Right cardiac atrium (tissue), 5 donors: Measurements from ENCODE around the gene RABGAP1L. TPM values are rescaled to one million over a fixed set of nuclear protein-coding genes. Genes with fewer than 3 reads are reported as not detected.
"Not testable (repeated sequence)": the region's sequence is repeated elsewhere in the genome, so short reads cannot be mapped to it uniquely, and the experiment has no call there.

Experiments used
- ATAC-seq, 2 donors: fragments of 200-7000 bp; cut with Tn5 transposase; one replicate each; pipeline versions ENCODE4 v1.8.0 to v1.9.1; 2020; ENCODE audit warnings: moderate library complexity in 2 of 2, mild to moderate bottlenecking in 1 of 2
- DNase-seq, 3 donors: peaks; one replicate each; pipeline ENCODE4 v3.0.0-alpha.2; 2020
- H3K27ac ChIP-seq: one replicate; pipeline ENCODE4 v1.5.1; 2013; ENCODE audit warnings: mild to moderate bottlenecking, low read length, control low read depth, moderate library complexity
- H3K27me3 ChIP-seq: one replicate; pipeline ENCODE4 v1.6.1; 2013; ENCODE audit not compliant: control insufficient read depth, insufficient read depth
- H3K4me1 ChIP-seq: one replicate; pipeline ENCODE4 v1.6.1; 2013; ENCODE audit warnings: low read length; ENCODE audit not compliant: control insufficient read depth, insufficient read depth
- H3K4me3 ChIP-seq: one replicate; pipeline ENCODE4 v1.5.1; 2013; ENCODE audit warnings: low read length, control low read depth
- H3K9me3 ChIP-seq: one replicate; pipeline ENCODE4 v1.6.1; 2013; ENCODE audit warnings: low read length; ENCODE audit not compliant: control insufficient read depth
- WGBS: extraction: QIAGEN DNeasy Blood & Tissue Kit; methylation state at CpG from one replicate; pipeline ENCODE4 v1.1.7; 2013; 5-methylcytosine and 5-hydroxymethylcytosine counted together
- intact Hi-C, 4 donors: fragments of 100-400 bp; cut with DNase I; formaldehyde crosslinking; loops; one replicate each; pipeline versions ENCODE4 v1.11.0 to v1.14.0; 2022 to 2023
- polyA plus RNA-seq: library from polyadenylated mRNA; stranded (reverse); fragments of 200-250 nt; gene quantifications from one replicate; pipeline ENCODE4 v1.2.3, GENCODE V29; 2013
- total RNA-seq, 4 donors: library from RNA; stranded (reverse); fragmentation: NEBNext Ultra II Directional; extraction: Animal tissue kit (Norgen Biotek cat#: 25700); gene quantifications; one replicate each; pipeline ENCODE4 v1.2.1, GENCODE V29; 2021
- donor health status: healthy with polysubstance abuse.
- donor health status: DM: no; HTN: yes; CAD: no.
- donor health status: DM: no; HTN: no; CAD: no.
- donor health status: DM: no; HTN: yes; CAD: no; lungs with severe emphysema.
- donor health status: DM: yes; HTN: yes; CAD: no.

The RABGAP1L gene
- total and polyA plus RNA-seq, 5 donors: 174 to 367 (median 186) TPM

- Histone ChIP-seq H3K27ac (no peak overlapping the region), H3K4me1 (no peaks in the 10 kb centered on the region), H3K9me3 (no peaks in the 10 kb centered on the region), H3K27me3 (no peaks in the 10 kb centered on the region), H3K4me3 (no peak overlapping the region)
- 91% methylated on average over 1 of the region's 1 CpG for WGBS
- no peak for DNase-seq
- intact Hi-C loops: no loop called here
- ATAC-seq: no peak
Measured at GRCh38 chr1:174640783-174641182, 481.5 kb downstream of the RABGAP1L start.

GRCh38 chr1:174642393-174642792 is 483.1 kb downstream of the RABGAP1L start:
- no peaks in the 10 kb centered on the region for H3K9me3 ChIP-seq
- H3K27ac ChIP-seq: no peak overlapping the region
- ATAC-seq: no peak
- no peak for DNase-seq
- H3K4me3 ChIP-seq: no peak overlapping the region
- intact Hi-C loops: no loop called here
- H3K27me3 ChIP-seq: no peaks in the 10 kb centered on the region
- H3K4me1 ChIP-seq: no peaks in the 10 kb centered on the region

GRCh38 chr1:174643206-174643605 is 483.9 kb downstream of the RABGAP1L start:
- no peak overlapping the region for H3K27ac ChIP-seq
- no peak for DNase-seq
- intact Hi-C loops: no loop called here
- no peak overlapping the region for H3K4me3 ChIP-seq
- H3K27me3 ChIP-seq: no peaks in the 10 kb centered on the region
- no peak for ATAC-seq
- no peaks in the 10 kb centered on the region for H3K9me3 ChIP-seq
- no peaks in the 10 kb centered on the region for H3K4me1 ChIP-seq
- WGBS: 100% methylated on average over 1 of the region's 1 CpG

GRCh38 chr1:174649572-174649971 is 490.3 kb downstream of the RABGAP1L start:
- H3K27ac ChIP-seq, H3K27me3 ChIP-seq, H3K9me3 ChIP-seq, H3K4me3 ChIP-seq, ATAC-seq, H3K4me1 ChIP-seq, intact Hi-C loops, DNase-seq: not testable (repeated sequence)
- 73% methylated on average over 2 of the region's 2 CpGs for WGBS

- ATAC-seq (no peak), DNase-seq (peak in 1 of 3 donors; percentile 22)
- Histone ChIP-seq H3K4me1 (no peaks in the 10 kb centered on the region), H3K27me3 (no peaks in the 10 kb centered on the region), H3K9me3 (no peaks in the 10 kb centered on the region), H3K4me3 (no peak overlapping the region), H3K27ac (no peak overlapping the region)
- intact Hi-C loops: no loop called here
- WGBS: 69% methylated on average over 8 of the region's 8 CpGs
Measured at GRCh38 chr1:174652569-174653280, 493.4 kb downstream of the RABGAP1L start.

- Histone ChIP-seq H3K27ac (no peak overlapping the region), H3K9me3 (no peaks in the 10 kb centered on the region), H3K4me3 (no peak overlapping the region), H3K27me3 (no peaks in the 10 kb centered on the region), H3K4me1 (no peaks in the 10 kb centered on the region)
- DNase-seq: no peak
- intact Hi-C loops: no loop called here
- ATAC-seq: no peak
Measured at GRCh38 chr1:174654560-174654959, 495.2 kb downstream of the RABGAP1L start.

- Histone ChIP-seq H3K27ac (no peak overlapping the region), H3K4me3 (no peak overlapping the region), H3K9me3 (no peaks in the 10 kb centered on the region), H3K4me1 (no peaks in the 10 kb centered on the region), H3K27me3 (no peaks in the 10 kb centered on the region)
- no peak for ATAC-seq
- DNase-seq: no peak
- intact Hi-C loops: no loop called here
- WGBS: 89% methylated on average over 1 of the region's 1 CpG
Measured at GRCh38 chr1:174656409-174657059, 497.2 kb downstream of the RABGAP1L start.

- H3K9me3 ChIP-seq: no peaks in the 10 kb centered on the region
- intact Hi-C loops: no loop called here
- no peak overlapping the region for H3K27ac ChIP-seq
- no peak for ATAC-seq
- no peaks in the 10 kb centered on the region for H3K27me3 ChIP-seq
- H3K4me3 ChIP-seq: no peak overlapping the region
- H3K4me1 ChIP-seq: no peaks in the 10 kb centered on the region
- no peak for DNase-seq
Measured at GRCh38 chr1:174657411-174657810, 498.1 kb downstream of the RABGAP1L start.

GRCh38 chr1:174657893-174658292 is 498.6 kb downstream of the RABGAP1L start:
- H3K4me3 ChIP-seq: no peak overlapping the region
- no peak for DNase-seq

GRCh38 chr1:174659823-174660222 is 500.5 kb downstream of the RABGAP1L start:
- Histone ChIP-seq H3K27ac (no peak overlapping the region), H3K27me3 (no peaks in the 10 kb centered on the region), H3K4me3 (no peak overlapping the region), H3K9me3 (no peaks in the 10 kb centered on the region), H3K4me1 (no peaks in the 10 kb centered on the region)
- DNase-seq (peak in 1 of 3 donors; percentile 22), ATAC-seq (peak; percentile 92 to 96)
- 55% methylated on average over 3 of the region's 3 CpGs for WGBS
- intact Hi-C loops: no loop called here

More at GRCh38 chr1:174657893-174658292, 498.6 kb downstream of the RABGAP1L start:
- 58% methylated on average over 1 of the region's 1 CpG for WGBS
- intact Hi-C loops: no loop called here
- H3K4me1 ChIP-seq: no peaks in the 10 kb centered on the region
- no peak for ATAC-seq
- no peaks in the 10 kb centered on the region for H3K9me3 ChIP-seq
- no peak overlapping the region for H3K27ac ChIP-seq
- H3K27me3 ChIP-seq: no peaks in the 10 kb centered on the region

- DNase-seq: no peak
- no peak for ATAC-seq
- intact Hi-C loops: no loop called here
- Histone ChIP-seq H3K9me3 (no peaks in the 10 kb centered on the region), H3K27me3 (no peaks in the 10 kb centered on the region), H3K27ac (peak overlapping the region; percentile 66), H3K4me3 (no peak overlapping the region), H3K4me1 (no peaks in the 10 kb centered on the region)
- 90% methylated on average over 1 of the region's 1 CpG for WGBS
Measured at GRCh38 chr1:174660476-174660875, 501.2 kb downstream of the RABGAP1L start.
